CD8-positive, alpha-beta memory T cell (primary cell): ENCODE measurements around the gene IL3. TPM values are rescaled to one million over a fixed set of nuclear protein-coding genes. Genes with fewer than 3 reads are reported as not detected.
"Not testable (repeated sequence)": the region's sequence is repeated elsewhere in the genome, so short reads cannot be mapped to it uniquely, and the experiment has no call there.

Source experiments
- CTCF ChIA-PET: fragments of 350-600 bp; sonication (Branson Sonifier 250); formaldehyde crosslinking; loops from one replicate; lab custom pipeline; 2021; ENCODE audit warnings: antibody characterized with exemption; lab: Charles Lee
- POLR2A ChIA-PET: fragments of 350-600 bp; sonication (Branson Sonifier 250); formaldehyde crosslinking; loops from one replicate; lab custom pipeline; 2021; ENCODE audit warnings: antibody characterized with exemption; lab: Charles Lee
- DNase-seq, 5 donors: peaks; one replicate each; pipeline versions ENCODE4 v3.0.0 to v3.0.0-alpha.2; 2020 to 2022; ENCODE audit warnings: mixed read lengths in 1 of 5
- H3K27ac ChIP-seq: one replicate; pipeline ENCODE4 v1.7.0; 2013; ENCODE audit warnings: low read depth, mild to moderate bottlenecking, low read length, moderate library complexity
- H3K27me3 ChIP-seq: 2 replicates; pipeline ENCODE4 v1.7.0; 2013; ENCODE audit warnings: low read length, mild to moderate bottlenecking; ENCODE audit not compliant: insufficient read depth, poor library complexity, severe bottlenecking
- H3K36me3 ChIP-seq: 2 replicates; pipeline ENCODE4 v1.7.0; 2013; ENCODE audit warnings: mild to moderate bottlenecking, low read length, moderate library complexity; ENCODE audit not compliant: insufficient read depth
- H3K4me1 ChIP-seq: 2 replicates; pipeline ENCODE4 v1.7.0; 2013; ENCODE audit warnings: mild to moderate bottlenecking, low read length, moderate library complexity; ENCODE audit not compliant: insufficient read depth
- H3K4me3 ChIP-seq: 2 replicates; pipeline ENCODE4 v1.7.0; 2013; ENCODE audit warnings: mild to moderate bottlenecking, low read length
- H3K9me3 ChIP-seq: 2 replicates; pipeline ENCODE4 v1.7.0; 2013; ENCODE audit warnings: mild to moderate bottlenecking, low read length
- H3K27ac Mint-ChIP-seq, 8 donors: one replicate each; pipeline ENCODE4 v1.8.0; 2020 to 2021; ENCODE audit warnings: mixed read lengths in 8 of 8, mild to moderate bottlenecking in 6 of 8, inconsistent platforms in 3 of 8, moderate library complexity in 3 of 8
- H3K27me3 Mint-ChIP-seq, 2 donors: one replicate each; pipeline ENCODE4 v1.8.0; 2020 to 2021; ENCODE audit warnings: mixed read lengths in 2 of 2, mild to moderate bottlenecking in 1 of 2, moderate library complexity in 1 of 2
- H3K36me3 Mint-ChIP-seq, 3 donors: one replicate each; pipeline ENCODE4 v1.8.0; 2020 to 2021; ENCODE audit warnings: mixed read lengths in 3 of 3, inconsistent platforms in 1 of 3, mild to moderate bottlenecking in 1 of 3
- H3K4me1 Mint-ChIP-seq, 3 donors: one replicate each; pipeline ENCODE4 v1.8.0; 2020 to 2021; ENCODE audit warnings: mixed read lengths in 3 of 3, inconsistent platforms in 1 of 3, mild to moderate bottlenecking in 1 of 3
- H3K4me3 Mint-ChIP-seq, 7 donors: one replicate each; pipeline ENCODE4 v1.8.0; 2020 to 2021; ENCODE audit warnings: mixed read lengths in 7 of 7, mild to moderate bottlenecking in 6 of 7, moderate library complexity in 4 of 7, inconsistent platforms in 2 of 7
- H3K9me3 Mint-ChIP-seq, 5 donors: one replicate each; pipeline ENCODE4 v1.8.0; 2020 to 2022; ENCODE audit warnings: mixed read lengths in 5 of 5, mild to moderate bottlenecking in 3 of 5, moderate library complexity in 2 of 5, inconsistent platforms in 1 of 5
- polyA plus RNA-seq: library from polyadenylated mRNA; unstranded; fragments of 300-500 nt; fragmentation: Illumina TruSeq; gene quantifications from one replicate; pipeline ENCODE4 v1.2.3, GENCODE V29; 2021
- total RNA-seq, 2 experiments: library from RNA; stranded (reverse); gene quantifications; one replicate each; pipeline ENCODE4 v1.2.3, GENCODE V29; 2021

The IL3 gene
- total and polyA plus RNA-seq, 3 experiments from 2014 or later: 69.7 to 71.9 TPM; not detected in 1

GRCh38 chr5:132104556-132104955, 44.1 kb downstream of the IL3 start:
- POLR2A ChIA-PET: interaction anchor here (0.6 to 0.7 kb wide), 3 partner anchors 282 to 1233 kb away, joined by 3 to 7 read pairs (median 4); no protein-coding TSS in a partner anchor
- no peak for DNase-seq

GRCh38 chr5:132105688-132106087, 45.2 kb downstream of the IL3 start:
- Histone ChIP-seq H3K9me3 (no peaks in the 10 kb centered on the region), H3K27me3 (no peaks in the 10 kb centered on the region), H3K27ac (no peak overlapping the region), H3K4me1 (peaks cover 63% of the 10 kb centered on the region), H3K4me3 (no peak overlapping the region), H3K36me3 (no peaks in the 10 kb centered on the region)
- H3K27ac Mint-ChIP-seq: peak overlapping the region in 4 of 8 donors; percentile 17 to 90 (median 54)
- no peaks in the 10 kb centered on the region for H3K27me3 Mint-ChIP-seq
- H3K9me3 Mint-ChIP-seq: peaks cover 0 to 3% (median 2%) of the 10 kb centered on the region in 5 donors
- POLR2A ChIA-PET: no interaction called here
- DNase-seq: no peak
- peaks cover 58 to 70% (median 58%) of the 10 kb centered on the region in 3 donors for H3K4me1 Mint-ChIP-seq
- CTCF ChIA-PET: interaction anchor here (1.6 kb wide), 1 partner anchor 29 kb away, joined by 5 read pairs; no protein-coding TSS in a partner anchor
- H3K36me3 Mint-ChIP-seq: no peaks in the 10 kb centered on the region
- no peak overlapping the region for H3K4me3 Mint-ChIP-seq

More at GRCh38 chr5:132104556-132104955, 44.1 kb downstream of the IL3 start:
- Mint-ChIP-seq H3K9me3 (peaks cover 0 to 3% (median 2%) of the 10 kb centered on the region in 5 donors), H3K27me3 (no peaks in the 10 kb centered on the region), H3K27ac (peak overlapping the region; percentile 52 to 100 (median 89)), H3K4me1 (peaks cover 69 to 71% (median 70%) of the 10 kb centered on the region in 3 donors), H3K36me3 (no peaks in the 10 kb centered on the region), H3K4me3 (peak overlapping the region in 6 of 7 donors; percentile 22 to 80 (median 44))
- Histone ChIP-seq H3K9me3 (no peaks in the 10 kb centered on the region), H3K36me3 (no peaks in the 10 kb centered on the region), H3K27me3 (no peaks in the 10 kb centered on the region), H3K27ac (no peak overlapping the region), H3K4me3 (no peak overlapping the region), H3K4me1 (peaks cover 65% of the 10 kb centered on the region)
- CTCF ChIA-PET: interaction anchor here (1.2 to 1.8 kb wide), 5 partner anchors 13 to 97 kb away, joined by 3 to 5 read pairs (median 5); no protein-coding TSS in a partner anchor

- H3K27me3 ChIP-seq, POLR2A ChIA-PET, H3K4me3 ChIP-seq, H3K27ac ChIP-seq, H3K9me3 Mint-ChIP-seq, H3K9me3 ChIP-seq, DNase-seq, H3K36me3 ChIP-seq, CTCF ChIA-PET, H3K36me3 Mint-ChIP-seq, H3K27me3 Mint-ChIP-seq: not testable (repeated sequence)
- H3K4me1 Mint-ChIP-seq: peaks cover 30 to 61% (median 30%) of the 10 kb centered on the region in 3 donors
- peak overlapping the region in 1 of 7 donors; percentile 29 for H3K4me3 Mint-ChIP-seq
- peaks cover 46% of the 10 kb centered on the region for H3K4me1 ChIP-seq
- peak overlapping the region in 2 of 8 donors; percentile 36 to 56 for H3K27ac Mint-ChIP-seq
Observed at GRCh38 chr5:132108495-132108894, 48.0 kb downstream of the IL3 start.

GRCh38 chr5:132108957-132109356, 48.5 kb downstream of the IL3 start:
- peaks cover 43% of the 10 kb centered on the region for H3K4me1 ChIP-seq
- H3K9me3 ChIP-seq, H3K27ac ChIP-seq, POLR2A ChIA-PET, DNase-seq, H3K36me3 Mint-ChIP-seq, H3K9me3 Mint-ChIP-seq, H3K27me3 ChIP-seq, H3K27me3 Mint-ChIP-seq, CTCF ChIA-PET, H3K4me3 ChIP-seq, H3K4me3 Mint-ChIP-seq, H3K36me3 ChIP-seq: not testable (repeated sequence)
- Mint-ChIP-seq H3K27ac (peak overlapping the region in 1 of 8 donors; percentile 56), H3K4me1 (peaks cover 25 to 60% (median 26%) of the 10 kb centered on the region in 3 donors)

GRCh38 chr5:132109494-132110053, 49.1 kb downstream of the IL3 start:
- Mint-ChIP-seq H3K27me3 (no peaks in the 10 kb centered on the region), H3K27ac (peak overlapping the region in 7 of 8 donors; percentile 26 to 85 (median 54)), H3K4me3 (peak overlapping the region in 2 of 7 donors; percentile 5 to 45), H3K9me3 (peaks cover 0 to 8% (median 3%) of the 10 kb centered on the region in 5 donors), H3K4me1 (peaks cover 19 to 60% (median 19%) of the 10 kb centered on the region in 3 donors), H3K36me3 (no peaks in the 10 kb centered on the region)
- ChIA-PET POLR2A (no interaction called here), CTCF (interaction anchor here (2.1 kb wide), 1 partner anchor 24 kb away, joined by 9 read pairs; no protein-coding TSS in a partner anchor)
- no peaks in the 10 kb centered on the region for H3K36me3 ChIP-seq
- H3K4me3 ChIP-seq: no peak overlapping the region
- H3K27me3 ChIP-seq: no peaks in the 10 kb centered on the region
- no peak overlapping the region for H3K27ac ChIP-seq
- H3K4me1 ChIP-seq: peaks cover 43% of the 10 kb centered on the region
- DNase-seq: no peak
- no peaks in the 10 kb centered on the region for H3K9me3 ChIP-seq

GRCh38 chr5:132110195-132110594, 49.7 kb downstream of the IL3 start:
- H3K27ac Mint-ChIP-seq: peak overlapping the region in 7 of 8 donors; percentile 24 to 98 (median 72)
- no peaks in the 10 kb centered on the region for H3K27me3 Mint-ChIP-seq
- H3K9me3 Mint-ChIP-seq: peaks cover 0 to 8% (median 3%) of the 10 kb centered on the region in 5 donors
- Histone ChIP-seq H3K4me3 (no peak overlapping the region), H3K4me1 (peaks cover 42% of the 10 kb centered on the region), H3K27ac (no peak overlapping the region), H3K27me3 (no peaks in the 10 kb centered on the region), H3K9me3 (no peaks in the 10 kb centered on the region), H3K36me3 (no peaks in the 10 kb centered on the region)
- no peak for DNase-seq
- no peaks in the 10 kb centered on the region for H3K36me3 Mint-ChIP-seq
- CTCF ChIA-PET: interaction anchor here (2.1 kb wide), 1 partner anchor 24 kb away, joined by 9 read pairs; no protein-coding TSS in a partner anchor
- peak overlapping the region in 3 of 7 donors; percentile 26 to 79 (median 39) for H3K4me3 Mint-ChIP-seq
- POLR2A ChIA-PET: no interaction called here
- peaks cover 13 to 60% (median 13%) of the 10 kb centered on the region in 3 donors for H3K4me1 Mint-ChIP-seq

GRCh38 chr5:132110930-132111329, 50.5 kb downstream of the IL3 start:
- H3K27me3 ChIP-seq: no peaks in the 10 kb centered on the region
- no peak for DNase-seq
- peak overlapping the region in 6 of 7 donors; percentile 20 to 39 (median 35) for H3K4me3 Mint-ChIP-seq
- no peaks in the 10 kb centered on the region for H3K27me3 Mint-ChIP-seq
- H3K27ac Mint-ChIP-seq: peak overlapping the region in 7 of 8 donors; percentile 24 to 98 (median 72)
- H3K36me3 ChIP-seq: no peaks in the 10 kb centered on the region
- POLR2A ChIA-PET: no interaction called here
- no peak overlapping the region for H3K4me3 ChIP-seq
- H3K27ac ChIP-seq: no peak overlapping the region
- peaks cover 6 to 60% (median 6%) of the 10 kb centered on the region in 3 donors for H3K4me1 Mint-ChIP-seq
- H3K9me3 ChIP-seq: no peaks in the 10 kb centered on the region
- peaks cover 0 to 8% (median 3%) of the 10 kb centered on the region in 5 donors for H3K9me3 Mint-ChIP-seq
- H3K4me1 ChIP-seq: peaks cover 35% of the 10 kb centered on the region
- CTCF ChIA-PET: interaction anchor here (2.1 kb wide), 1 partner anchor 23 kb away, joined by 9 read pairs; no protein-coding TSS in a partner anchor
- H3K36me3 Mint-ChIP-seq: no peaks in the 10 kb centered on the region

GRCh38 chr5:132112111-132112510, 51.7 kb downstream of the IL3 start:
- H3K27ac Mint-ChIP-seq: peak overlapping the region in 2 of 8 donors; percentile 46 to 75
- H3K27me3 ChIP-seq: no peaks in the 10 kb centered on the region
- no peaks in the 10 kb centered on the region for H3K36me3 Mint-ChIP-seq
- CTCF ChIA-PET: interaction anchor here (2.1 kb wide), 1 partner anchor 22 kb away, joined by 9 read pairs; no protein-coding TSS in a partner anchor
- POLR2A ChIA-PET: no interaction called here
- H3K4me3 ChIP-seq: no peak overlapping the region
- no peak for DNase-seq
- H3K36me3 ChIP-seq: no peaks in the 10 kb centered on the region
- H3K4me1 Mint-ChIP-seq: peaks cover 4 to 68% (median 6%) of the 10 kb centered on the region in 3 donors
- H3K4me3 Mint-ChIP-seq: peak overlapping the region in 1 of 7 donors; percentile 2
- peaks cover 44% of the 10 kb centered on the region for H3K4me1 ChIP-seq
- H3K27me3 Mint-ChIP-seq: no peaks in the 10 kb centered on the region
- no peaks in the 10 kb centered on the region for H3K9me3 ChIP-seq
- H3K9me3 Mint-ChIP-seq: peaks cover 0 to 8% (median 3%) of the 10 kb centered on the region in 5 donors
- no peak overlapping the region for H3K27ac ChIP-seq
